ENCODE data around the gene TXNRD2.
A peak's percentile ranks its signal among the peaks of the same experiment; 100 is the strongest.

The TXNRD2 gene

DNA sequence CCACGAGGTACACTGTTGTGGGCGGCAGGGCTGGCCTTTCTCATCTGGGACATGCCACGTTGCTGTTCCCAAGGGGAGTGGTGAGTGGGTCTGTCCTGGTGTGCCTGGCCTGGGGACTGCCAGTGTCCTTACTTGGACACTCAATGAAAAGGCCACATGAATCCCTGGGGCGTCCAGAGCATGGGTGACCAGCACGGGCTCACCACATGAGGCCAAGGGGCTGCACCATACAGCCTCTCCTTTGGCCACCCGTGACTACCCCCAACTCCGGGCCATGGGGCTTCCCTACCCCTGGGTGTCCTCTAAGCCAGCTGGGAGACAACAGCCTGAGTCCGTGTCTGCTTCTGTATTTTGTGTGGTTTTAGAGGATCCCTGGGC is 20.2 kb upstream of the TXNRD2 start:
- TF ChIP-seq, protein P1, sequence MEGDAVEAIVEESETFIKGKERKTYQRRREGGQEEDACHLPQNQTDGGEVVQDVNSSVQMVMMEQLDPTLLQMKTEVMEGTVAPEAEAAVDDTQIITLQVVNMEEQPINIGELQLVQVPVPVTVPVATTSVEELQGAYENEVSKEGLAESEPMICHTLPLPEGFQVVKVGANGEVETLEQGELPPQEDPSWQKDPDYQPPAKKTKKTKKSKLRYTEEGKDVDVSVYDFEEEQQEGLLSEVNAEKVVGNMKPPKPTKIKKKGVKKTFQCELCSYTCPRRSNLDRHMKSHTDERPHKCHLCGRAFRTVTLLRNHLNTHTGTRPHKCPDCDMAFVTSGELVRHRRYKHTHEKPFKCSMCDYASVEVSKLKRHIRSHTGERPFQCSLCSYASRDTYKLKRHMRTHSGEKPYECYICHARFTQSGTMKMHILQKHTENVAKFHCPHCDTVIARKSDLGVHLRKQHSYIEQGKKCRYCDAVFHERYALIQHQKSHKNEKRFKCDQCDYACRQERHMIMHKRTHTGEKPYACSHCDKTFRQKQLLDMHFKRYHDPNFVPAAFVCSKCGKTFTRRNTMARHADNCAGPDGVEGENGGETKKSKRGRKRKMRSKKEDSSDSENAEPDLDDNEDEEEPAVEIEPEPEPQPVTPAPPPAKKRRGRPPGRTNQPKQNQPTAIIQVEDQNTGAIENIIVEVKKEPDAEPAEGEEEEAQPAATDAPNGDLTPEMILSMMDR (conservative IDR thresholded peaks at IDR 0.05; ENCODE audit: control insufficient read depth, insufficient read depth, low read depth, low read length): no peak
- H3K4me3 ChIP-seq (ENCODE audit: control insufficient read depth, low read depth, low read length): no peak overlapping the region
- no peak for DNase-seq (ENCODE audit: low read depth)

DNA sequence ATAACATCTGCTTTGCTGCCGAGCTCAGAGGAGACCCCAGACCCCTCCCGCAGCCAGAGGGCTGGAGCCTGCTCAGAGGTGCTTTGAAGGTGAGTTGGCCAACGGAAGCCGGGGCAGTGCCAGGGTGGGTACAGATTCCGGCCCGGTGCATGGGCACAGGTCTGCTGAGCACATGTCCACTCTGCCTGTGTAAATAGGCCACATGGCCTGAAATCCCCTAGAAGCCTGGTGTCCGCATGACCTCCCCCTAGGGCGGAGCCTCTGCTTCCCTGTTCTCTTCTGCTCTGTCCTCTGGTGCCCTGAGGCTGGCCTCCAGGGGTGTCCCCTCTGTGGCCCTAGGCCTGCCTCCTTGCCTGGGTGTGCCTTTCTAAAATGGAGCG is 19.6 kb upstream of the TXNRD2 start:
- H3K4me3 ChIP-seq (ENCODE audit: control insufficient read depth, low read depth, low read length): no peak overlapping the region
- DNase-seq (ENCODE audit: low read depth): no peak
- TF ChIP-seq, protein P1 (conservative IDR thresholded peaks at IDR 0.05; ENCODE audit: control insufficient read depth, insufficient read depth, low read depth, low read length): no peak

- no peak overlapping the region for H3K4me3 ChIP-seq (ENCODE audit: control insufficient read depth, low read depth, low read length)
- TF ChIP-seq, protein P1 (conservative IDR thresholded peaks at IDR 0.05; ENCODE audit: control insufficient read depth, insufficient read depth, low read depth, low read length): no peak
- no peak for DNase-seq (ENCODE audit: low read depth)
These were observed 19.0 kb upstream of the TXNRD2 start for GRCh38 chr22:19960491-19961200.

GRCh38 chr22:19959587-19960490 is 18.2 kb upstream of the TXNRD2 start:
- no peak for DNase-seq (ENCODE audit: low read depth)
- H3K4me3 ChIP-seq (ENCODE audit: control insufficient read depth, low read depth, low read length): no peak overlapping the region
- TF ChIP-seq, protein P1 (conservative IDR thresholded peaks at IDR 0.05; ENCODE audit: control insufficient read depth, insufficient read depth, low read depth, low read length): no peak

DNA sequence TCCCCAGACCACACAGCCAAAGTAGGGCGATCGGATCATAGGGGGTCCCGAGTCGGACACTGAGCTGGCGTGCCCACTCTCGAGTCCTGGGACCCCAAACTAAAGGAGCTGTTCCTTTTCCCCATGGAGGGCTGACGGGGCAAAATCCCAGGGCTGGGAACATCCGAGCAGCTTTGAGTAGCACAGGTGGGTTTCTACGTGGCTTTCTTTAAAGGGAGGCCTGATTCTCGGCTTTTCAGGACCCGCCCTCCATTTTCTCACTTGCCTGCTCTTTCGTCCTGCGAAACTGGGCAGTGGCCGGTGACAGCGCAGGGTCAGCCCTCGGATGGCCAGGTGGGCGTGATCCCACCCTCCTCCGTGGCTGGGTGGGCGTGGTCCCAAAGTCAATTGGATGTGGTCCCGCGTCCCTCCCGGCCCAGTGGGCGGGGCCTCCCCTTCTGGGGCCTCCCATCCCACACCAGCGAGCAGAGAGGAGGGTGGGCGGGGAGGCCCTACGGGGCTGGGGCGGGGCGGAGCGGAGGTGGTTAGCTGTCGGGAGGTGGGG is 17.5 kb upstream of the TXNRD2 start:
- TF ChIP-seq, protein P1 (conservative IDR thresholded peaks at IDR 0.05; ENCODE audit: control insufficient read depth, insufficient read depth, low read depth, low read length): no peak
- peak overlapping the region; percentile 37 for H3K4me3 ChIP-seq (ENCODE audit: control insufficient read depth, low read depth, low read length)
- peak; percentile 66 for DNase-seq (ENCODE audit: low read depth)

DNA sequence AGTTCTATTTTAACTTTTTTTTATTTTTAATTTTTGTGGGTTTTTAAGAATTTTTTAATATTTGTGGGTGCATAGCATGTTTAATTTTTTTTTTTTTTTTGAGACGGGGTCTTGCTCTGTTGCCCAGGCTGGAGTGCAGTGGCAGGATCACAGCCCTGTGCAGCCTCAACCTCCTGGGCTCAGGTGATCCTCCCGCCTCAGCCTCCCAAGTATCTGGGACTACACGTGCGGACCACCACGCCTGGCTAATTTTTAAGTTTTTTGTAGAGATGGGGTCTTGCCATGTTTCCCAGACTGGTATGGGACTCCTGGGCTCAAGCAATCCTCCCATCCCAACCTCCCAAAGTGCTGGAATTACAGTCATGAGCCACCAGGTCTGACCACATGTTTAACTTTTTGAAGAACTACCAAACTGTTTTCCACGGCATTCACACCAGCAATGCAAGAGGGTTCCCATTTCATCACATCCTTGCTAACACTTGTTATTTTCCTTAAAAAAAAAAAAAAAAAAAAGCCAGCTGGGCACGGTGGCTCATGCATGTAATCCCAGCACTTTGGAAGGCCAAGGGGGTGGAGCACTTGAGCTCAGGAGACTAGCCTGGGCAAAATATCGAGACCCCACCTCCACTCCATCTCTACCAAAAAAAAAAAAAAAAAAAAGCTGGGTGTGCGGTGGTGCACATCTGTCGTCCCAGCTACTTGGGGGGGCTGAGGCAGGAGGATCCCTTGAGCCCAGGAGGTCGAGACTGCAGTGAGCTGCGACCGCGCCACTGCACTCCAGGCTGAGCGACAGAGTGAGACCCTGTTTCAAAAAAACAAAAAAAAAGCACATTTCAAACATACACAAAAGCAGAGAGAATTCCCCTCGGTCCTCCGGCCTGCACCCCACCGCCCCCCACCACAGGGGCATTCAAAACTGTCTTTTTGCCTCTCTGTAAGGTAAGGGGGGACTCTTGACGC is 16.7 kb upstream of the TXNRD2 start:
- DNase-seq (ENCODE audit: low read depth): peak; percentile 74
- TF ChIP-seq, protein P1 (conservative IDR thresholded peaks at IDR 0.05; ENCODE audit: control insufficient read depth, insufficient read depth, low read depth, low read length): no peak
- H3K4me3 ChIP-seq (ENCODE audit: control insufficient read depth, low read depth, low read length): peak overlapping the region; percentile 37
